GM18507 (cell line): ENCODE results near the gene CCDC12.

ENCODE experiments used
- DNase-seq: peaks from one replicate; pipeline ENCODE4 v3.0.0; 2011; ENCODE audit warnings: low read depth; ENCODE audit not compliant: insufficient read length; ENCODE audit errors: extremely low spot score
- FAIRE-seq: peaks from 2 replicates; lab custom pipeline; 2011; peaks lifted over from hg19 to GRCh38; lab: Jason Lieb, UNC

CCDC12 gene

DNA sequence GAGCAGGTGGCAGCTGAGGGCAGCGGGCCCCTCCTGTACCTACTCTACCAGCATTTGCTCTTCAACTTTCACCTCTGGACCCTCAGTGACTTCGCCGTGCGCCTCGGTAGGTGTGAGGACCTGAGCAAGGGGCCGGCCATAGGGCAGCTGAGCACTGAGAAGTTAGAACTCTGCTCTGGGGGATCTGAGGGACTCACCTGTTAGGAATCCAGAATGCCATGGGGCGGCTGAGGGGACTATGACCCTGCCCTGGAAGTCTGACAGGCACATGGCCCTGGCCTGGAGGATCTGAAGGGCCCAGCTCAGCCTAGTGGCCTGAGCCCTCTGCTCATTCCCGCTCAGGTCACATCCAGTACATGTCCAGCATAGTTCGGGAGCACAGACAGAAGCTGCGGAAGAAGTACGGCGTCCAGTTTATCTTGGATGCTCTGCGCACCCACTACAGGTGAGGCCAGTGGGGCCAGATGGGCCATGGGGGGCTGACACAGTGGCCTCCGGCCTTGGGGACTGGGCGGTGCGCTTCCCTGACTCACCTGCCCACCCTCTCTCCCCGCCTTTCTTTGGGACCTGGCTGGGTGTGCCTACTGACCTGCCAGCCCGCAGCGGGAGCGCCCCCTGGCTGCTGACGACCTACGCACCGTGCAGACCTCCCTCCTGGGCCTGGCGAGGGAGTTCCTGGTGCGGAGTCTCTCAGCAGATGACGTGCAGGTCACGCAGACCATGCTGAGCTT, 21.7 kb upstream of the CCDC12 start:
- DNase-seq (peak; percentile 63), FAIRE-seq (peak; percentile 84)

DNA sequence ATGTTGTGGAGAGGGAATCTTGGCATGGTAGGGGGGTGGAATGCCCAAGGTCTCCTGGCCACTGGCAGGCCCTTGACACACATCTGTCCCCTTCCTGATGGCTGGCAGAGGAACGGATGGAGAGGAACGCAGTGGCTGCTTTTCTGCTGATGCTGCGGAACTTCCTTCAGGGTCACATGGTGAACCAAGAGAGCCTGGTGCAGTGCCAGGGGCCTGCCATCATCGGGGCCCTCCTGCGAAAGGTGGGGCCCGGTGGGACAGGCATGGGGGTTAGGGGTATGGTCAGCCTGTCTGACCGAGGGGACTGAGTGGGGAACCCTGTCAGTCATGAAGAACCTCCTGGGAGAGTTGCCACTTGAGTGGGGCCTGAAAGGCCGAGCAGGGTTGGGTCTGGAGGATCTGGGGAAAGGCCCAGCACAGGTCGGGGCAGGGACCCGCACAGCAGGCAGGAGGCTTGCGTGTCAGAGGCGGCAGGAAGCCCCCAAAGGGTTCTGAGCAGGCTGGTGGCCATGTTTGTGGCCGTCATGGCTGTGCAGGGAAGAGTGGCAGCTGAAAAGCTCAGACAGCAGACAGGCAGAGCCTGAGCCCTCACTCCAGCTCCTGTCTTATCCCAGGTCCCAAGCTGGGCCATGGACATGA, 21.0 kb upstream of the CCDC12 start:
- DNase-seq: no peak
- FAIRE-seq: no peak

DNA sequence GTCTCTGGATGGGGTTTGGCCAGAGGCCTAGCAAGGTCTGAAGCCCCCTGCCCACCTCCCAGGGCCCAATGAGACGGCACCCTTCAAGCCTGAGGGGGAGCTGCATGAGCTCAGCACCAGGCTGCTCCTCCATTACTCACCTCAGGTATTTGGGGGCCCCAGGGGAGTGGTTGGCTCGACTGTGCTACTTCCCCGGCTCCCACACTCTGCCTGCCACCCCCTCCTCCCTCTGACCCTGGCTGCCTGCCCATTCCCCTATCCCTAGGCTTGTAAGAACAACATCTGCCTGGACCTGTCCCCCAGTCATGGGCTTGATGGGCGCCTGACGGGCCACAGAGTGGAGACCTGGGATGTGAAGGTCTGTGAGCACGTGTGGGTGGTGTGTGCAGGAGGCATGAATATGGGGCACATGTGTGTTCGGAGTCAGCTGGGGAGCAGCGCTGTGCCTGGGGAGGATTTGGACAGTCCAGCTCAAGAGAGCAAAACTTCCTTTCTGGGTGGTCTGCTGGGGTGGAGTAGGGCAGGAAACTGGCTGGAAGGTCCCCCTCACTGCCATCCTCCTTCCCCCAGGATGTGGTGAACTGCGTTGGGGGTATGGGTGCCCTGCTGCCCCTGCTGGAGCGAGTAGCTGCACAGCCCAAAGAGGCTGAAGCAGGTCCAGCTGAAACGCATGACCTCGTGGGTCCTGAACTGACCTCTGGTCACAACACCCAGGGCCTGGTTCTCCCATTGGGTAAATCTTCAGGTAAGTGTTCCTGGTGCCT, 20.3 kb upstream of the CCDC12 start:
- FAIRE-seq (no peak), DNase-seq (no peak)

GRCh38 chr3:46995901-46996562, 19.5 kb upstream of the CCDC12 start:
- no peak for FAIRE-seq
- no peak for DNase-seq

GRCh38 chr3:46994801-46995731, 18.5 kb upstream of the CCDC12 start:
- DNase-seq: no peak
- no peak for FAIRE-seq

- FAIRE-seq (no peak), DNase-seq (no peak)
Measured at GRCh38 chr3:46993986-46994385, 17.4 kb upstream of the CCDC12 start.

- DNase-seq: no peak
- FAIRE-seq: no peak
Measured at GRCh38 chr3:46993292-46993691, 16.7 kb upstream of the CCDC12 start.

DNA sequence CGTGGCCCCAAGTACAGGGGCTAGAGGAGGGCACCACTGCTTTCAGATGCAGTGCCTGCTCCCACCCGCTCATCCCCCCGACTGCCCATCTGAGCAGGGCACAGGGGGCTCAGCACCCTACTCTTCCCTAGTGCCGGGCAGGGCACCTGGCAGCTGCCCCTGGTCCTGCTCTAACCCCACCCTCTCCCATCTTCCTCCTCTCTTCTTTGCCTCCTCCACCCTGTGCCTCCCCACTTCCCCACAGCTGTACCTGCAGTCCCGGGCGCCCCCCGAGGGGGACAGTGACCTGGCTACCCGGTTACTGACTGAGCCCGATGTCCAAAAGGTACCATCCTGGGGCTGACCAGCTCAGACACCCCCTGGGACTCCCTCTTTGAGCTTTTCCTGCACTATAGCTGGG, 15.7 kb upstream of the CCDC12 start:
- DNase-seq (no peak), FAIRE-seq (no peak)

DNA sequence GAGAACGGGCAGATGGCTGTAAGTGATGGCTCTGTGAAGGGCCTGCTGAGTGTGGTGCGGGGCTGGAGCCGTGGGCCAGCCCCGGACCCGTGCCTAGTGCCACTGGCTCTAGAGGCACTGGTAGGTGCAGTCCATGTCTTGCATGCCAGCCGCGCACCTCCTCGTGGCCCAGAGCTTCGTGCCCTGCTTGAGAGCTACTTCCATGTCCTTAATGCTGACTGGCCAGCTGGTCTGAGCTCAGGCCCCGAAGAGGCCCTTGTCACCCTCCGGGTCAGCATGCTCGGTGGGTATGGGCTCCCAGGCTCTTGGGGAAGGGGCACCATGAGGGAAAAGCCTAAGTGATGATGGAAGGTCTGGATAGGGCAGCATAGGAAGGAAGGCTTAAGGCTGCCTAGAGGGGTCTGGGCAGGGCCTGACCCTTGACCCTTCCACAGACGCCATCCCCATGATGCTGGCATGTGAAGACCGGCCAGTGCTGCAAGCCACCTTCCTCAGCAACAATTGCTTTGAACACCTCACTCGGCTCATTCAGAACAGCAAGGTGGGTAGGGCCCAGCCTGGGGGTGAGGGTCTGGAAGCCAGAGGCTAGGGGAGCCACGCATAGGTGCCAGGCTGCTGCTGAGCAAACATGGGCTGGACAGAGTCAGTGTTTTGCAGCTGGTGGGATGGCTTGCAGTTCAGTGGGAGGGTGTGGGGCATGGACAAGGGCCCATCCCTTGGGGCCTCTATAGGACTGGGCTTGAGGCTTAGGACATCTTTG, 15.0 kb upstream of the CCDC12 start:
- no peak for FAIRE-seq

GRCh38 chr3:46990573-46991374, 14.2 kb upstream of the CCDC12 start:
- FAIRE-seq: peak; percentile 87
- DNase-seq: no peak

More for the DNA sequence above, 15.0 kb upstream of the CCDC12 start:
- no peak for DNase-seq

DNA sequence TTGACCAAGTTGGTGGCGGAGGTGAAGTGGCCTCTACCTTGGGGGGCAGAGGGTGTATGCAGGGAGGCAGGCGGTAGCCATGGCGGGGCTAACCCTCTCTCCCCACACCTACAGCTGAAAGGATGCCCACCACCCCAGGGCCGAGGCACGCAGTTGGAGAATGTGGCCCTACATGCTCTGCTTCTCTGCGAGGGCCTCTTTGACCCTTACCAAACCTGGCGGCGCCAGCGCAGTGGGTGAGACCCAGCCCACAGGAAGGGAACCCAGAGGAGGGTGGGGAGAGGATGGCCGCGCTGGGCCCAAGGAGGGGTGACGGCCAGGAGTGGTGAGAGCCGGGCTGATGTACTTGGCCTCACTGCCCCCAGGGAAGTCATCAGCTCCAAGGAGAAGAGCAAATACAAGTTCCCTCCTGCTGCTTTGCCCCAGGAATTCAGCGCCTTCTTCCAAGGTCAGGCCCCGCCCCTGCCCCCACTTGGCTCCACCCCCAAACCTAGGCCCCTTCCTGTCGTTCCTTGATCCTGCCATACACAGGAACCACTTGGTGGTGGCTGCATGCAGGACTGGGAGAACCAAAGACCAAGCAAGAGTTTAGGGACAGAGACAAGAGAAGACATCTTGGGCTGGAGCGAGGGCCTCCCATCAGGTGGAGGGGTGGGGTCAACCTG, 12.7 kb upstream of the CCDC12 start:
- no peak for FAIRE-seq

DNA sequence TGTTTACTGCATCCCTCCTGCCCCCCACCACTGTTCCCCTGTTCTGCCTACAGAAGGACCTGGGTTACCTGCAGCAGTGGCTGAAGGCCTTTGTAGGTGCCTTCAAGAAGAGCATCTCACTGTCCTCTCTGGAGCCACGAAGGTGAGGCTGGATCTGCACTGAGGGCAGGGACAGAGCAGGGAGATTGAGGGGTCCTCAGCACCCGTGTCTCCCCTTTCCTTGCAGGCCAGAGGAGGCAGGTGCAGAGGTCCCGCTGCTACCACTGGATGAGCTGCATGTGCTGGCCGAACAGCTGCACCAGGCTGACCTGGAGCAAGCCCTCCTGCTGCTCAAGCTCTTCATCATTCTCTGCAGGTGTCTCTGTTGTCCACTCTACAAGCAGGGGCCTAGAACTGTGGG, 12.1 kb upstream of the CCDC12 start:
- FAIRE-seq (no peak), DNase-seq (no peak)

More for the DNA sequence above, 12.7 kb upstream of the CCDC12 start:
- no peak for DNase-seq

- FAIRE-seq (peak; percentile 89), DNase-seq (peak; percentile 82)
Measured at GRCh38 chr3:46987743-46988401, 11.3 kb upstream of the CCDC12 start.

GRCh38 chr3:46987319-46987742, 10.8 kb upstream of the CCDC12 start:
- DNase-seq: no peak
- no peak for FAIRE-seq

DNA sequence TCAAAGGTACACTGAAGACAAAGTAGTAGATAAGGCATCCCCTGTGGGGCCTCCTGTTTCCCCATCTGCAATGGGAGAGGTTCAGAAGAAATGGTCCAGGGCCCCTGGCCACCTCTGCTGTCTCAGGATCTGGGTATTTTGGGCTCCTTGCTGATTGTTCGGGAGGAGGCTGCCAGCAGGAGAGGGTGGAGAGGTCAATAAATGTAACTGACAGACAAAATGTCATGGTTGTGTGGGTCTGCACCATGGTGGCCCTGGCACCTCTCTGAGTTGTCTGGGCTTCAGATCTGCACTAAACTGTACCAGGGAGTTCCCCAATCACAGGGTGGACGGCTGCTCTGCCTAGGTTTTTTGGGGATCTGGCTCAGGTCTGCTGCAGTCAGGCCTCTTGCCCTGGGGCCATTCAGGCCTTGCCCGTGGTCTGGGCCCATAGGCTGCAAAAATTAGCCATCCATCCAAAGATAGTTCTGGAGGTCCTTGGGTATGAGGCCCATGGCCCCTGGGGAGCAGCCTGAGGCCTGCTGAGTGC, 10.3 kb upstream of the CCDC12 start:
- no peak for DNase-seq
- no peak for FAIRE-seq

DNA sequence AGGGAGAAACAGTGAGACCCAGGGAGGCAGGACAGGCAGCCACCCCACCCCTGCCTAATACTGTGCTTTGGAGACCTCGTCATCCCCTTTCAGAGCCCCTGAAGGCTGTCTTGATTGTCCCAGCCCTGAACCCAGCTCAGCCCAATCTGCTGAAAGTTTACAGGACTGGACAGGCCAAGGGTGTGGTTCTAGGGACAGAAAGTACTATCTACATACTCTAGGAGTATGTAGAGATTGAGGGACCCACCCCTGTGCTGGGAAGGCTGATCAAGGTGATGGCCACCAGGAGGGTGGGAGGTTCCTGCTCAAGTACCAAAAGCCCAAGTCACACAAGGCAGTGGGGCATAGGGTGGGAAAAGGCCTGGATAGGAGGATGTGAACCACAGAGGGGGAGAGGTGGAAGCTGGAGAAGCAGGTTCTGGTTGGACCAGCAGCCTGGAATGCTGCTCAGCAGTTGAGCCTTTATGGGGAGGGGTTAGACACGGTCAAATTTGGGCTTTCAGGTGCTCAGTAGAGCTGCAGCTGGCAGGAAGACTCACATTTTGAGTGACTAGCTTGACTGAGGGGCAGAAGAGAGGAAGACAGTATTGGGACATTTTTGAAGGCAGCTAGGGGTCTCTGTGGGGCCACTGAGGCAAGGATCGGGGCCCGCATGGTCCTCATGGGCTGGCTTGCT, 9.6 kb upstream of the CCDC12 start:
- DNase-seq (no peak), FAIRE-seq (no peak)
